Non-pigmented ciliary epithelial cell (primary cell): Measurements from ENCODE around the gene RHO.
"Not testable (repeated sequence)": the region's sequence is repeated elsewhere in the genome, so short reads cannot be mapped to it uniquely, and the experiment has no call there.

ENCODE experiments used
- DNase-seq: peaks from one replicate; pipeline ENCODE4 v3.0.0-alpha.2; 2010; ENCODE audit warnings: low read depth

RHO gene

DNA sequence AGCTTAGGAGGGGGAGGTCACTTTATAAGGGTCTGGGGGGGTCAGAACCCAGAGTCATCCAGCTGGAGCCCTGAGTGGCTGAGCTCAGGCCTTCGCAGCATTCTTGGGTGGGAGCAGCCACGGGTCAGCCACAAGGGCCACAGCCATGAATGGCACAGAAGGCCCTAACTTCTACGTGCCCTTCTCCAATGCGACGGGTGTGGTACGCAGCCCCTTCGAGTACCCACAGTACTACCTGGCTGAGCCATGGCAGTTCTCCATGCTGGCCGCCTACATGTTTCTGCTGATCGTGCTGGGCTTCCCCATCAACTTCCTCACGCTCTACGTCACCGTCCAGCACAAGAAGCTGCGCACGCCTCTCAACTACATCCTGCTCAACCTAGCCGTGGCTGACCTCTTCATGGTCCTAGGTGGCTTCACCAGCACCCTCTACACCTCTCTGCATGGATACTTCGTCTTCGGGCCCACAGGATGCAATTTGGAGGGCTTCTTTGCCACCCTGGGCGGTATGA is at the start of gene RHO:
Gene RHO (plus strand): TSS at position 51 of the 512 bp plus-strand sequence. CDS start 95 bp downstream, at position 146.
- DNase-seq, result no peak

DNA sequence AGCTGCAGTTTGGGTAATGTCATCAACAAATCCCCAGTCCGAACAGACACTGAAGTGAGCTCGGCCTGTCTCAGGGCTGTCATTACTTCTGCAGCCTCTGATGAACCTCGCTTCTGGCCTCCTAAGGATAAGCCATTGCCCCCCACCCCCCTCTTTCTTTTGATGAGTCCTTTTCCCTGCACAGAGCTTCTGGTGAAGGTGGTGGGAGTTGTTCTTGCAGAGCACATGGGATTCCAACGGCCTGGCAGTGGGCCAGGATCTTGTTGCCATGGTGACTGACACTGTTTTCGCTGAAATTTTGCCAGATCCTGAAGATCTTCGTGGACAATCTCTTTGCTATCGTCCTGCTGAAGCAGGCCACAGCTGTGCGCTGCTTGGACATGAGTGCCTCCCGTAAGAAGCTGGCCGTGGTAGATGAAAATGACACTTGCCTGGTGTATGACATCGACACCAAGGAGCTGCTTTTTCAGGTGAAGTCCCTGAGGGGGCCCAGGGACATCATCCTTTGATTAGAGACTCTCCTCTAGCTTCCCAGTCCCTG is 47.1 kb upstream of the RHO start:
- not testable (repeated sequence) for DNase-seq

DNA sequence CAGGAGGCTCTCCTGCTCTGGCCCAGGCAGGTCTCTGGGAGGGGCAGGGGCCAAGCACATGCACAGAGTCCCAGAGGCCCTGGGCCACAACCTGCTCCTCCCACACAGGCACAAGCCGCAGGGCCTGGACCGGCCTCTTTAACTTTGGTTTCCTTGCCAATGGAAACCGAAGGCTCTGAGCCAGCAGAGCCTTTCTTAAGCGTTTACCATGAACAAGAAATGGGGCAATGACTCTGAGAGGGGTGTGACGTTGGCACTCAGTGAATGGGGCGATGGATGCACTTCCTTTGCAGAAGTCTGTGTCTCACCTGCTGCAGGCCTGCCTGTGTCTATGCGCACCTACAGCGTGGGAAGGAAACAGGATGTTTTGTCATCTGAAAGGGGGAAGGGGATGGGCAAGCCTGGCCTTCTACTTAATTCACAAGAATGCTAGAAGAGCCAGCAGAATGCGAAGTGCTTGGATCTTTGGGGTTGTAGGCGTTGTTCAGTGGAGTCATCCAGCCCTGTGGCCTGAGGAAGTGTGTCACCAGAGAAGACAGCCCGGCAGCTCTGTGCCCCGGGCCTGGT is 46.6 kb upstream of the RHO start:
- DNase-seq, result no peak

DNA sequence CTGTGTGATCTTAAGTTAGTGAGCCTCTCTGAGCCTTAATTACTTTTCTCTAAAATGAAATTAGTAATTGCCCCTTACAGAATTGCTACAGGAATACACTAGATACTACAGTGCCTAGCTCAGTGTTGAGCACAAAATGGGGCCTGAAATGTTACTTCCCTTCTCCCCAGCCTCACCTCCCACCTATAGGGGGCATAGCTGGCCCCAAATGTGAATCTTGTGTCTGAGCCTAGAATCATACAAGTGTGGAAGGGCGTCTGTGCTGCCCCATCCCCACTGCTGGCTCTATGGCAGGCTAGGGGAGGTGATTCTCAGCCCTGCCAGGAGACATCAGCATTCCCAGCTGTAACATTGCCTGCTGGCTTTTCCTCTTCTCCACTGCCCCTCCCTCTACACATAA is 45.7 kb upstream of the RHO start:
- no peak for DNase-seq

DNA sequence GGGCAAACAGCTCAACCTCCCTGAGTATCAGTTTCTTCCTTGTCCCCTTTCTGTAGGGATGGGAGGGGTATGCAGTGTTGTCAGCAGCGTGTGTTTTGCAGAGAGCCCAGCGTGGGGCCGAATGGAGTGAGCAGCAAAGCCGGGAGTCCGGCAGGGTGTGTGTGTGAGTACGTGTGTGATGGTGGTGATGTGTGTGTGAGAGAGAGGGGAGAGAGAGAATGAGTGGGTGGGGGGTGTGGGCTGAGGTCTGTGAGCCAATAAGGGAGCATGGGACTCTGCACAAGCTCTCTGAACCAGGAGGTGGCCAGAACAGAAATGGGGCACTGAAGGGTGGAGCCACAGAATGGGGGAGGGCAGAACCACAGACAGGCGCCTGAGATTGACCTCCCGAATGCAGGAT is 44.6 kb upstream of the RHO start:
- no peak for DNase-seq

DNA sequence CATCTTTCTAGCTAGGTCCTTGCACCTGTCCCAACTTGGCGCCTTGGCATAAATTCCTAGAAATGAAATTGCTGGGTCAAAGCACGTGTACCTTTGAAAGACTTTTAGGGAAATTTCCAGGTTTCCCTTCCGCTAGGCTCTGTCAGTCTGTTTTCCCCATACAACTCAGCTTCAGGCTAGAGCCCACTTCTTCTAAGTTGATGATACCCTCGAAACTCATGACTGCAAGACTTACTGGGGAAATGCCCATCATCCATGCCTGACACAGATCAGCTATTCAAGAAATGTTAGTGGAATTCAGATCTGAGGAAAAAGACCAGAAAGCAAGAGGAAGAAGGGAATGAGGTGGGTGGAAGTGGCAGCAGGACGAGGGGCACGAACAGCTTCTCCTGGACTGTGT is 43.3 kb upstream of the RHO start:
- not testable (repeated sequence) for DNase-seq

DNA sequence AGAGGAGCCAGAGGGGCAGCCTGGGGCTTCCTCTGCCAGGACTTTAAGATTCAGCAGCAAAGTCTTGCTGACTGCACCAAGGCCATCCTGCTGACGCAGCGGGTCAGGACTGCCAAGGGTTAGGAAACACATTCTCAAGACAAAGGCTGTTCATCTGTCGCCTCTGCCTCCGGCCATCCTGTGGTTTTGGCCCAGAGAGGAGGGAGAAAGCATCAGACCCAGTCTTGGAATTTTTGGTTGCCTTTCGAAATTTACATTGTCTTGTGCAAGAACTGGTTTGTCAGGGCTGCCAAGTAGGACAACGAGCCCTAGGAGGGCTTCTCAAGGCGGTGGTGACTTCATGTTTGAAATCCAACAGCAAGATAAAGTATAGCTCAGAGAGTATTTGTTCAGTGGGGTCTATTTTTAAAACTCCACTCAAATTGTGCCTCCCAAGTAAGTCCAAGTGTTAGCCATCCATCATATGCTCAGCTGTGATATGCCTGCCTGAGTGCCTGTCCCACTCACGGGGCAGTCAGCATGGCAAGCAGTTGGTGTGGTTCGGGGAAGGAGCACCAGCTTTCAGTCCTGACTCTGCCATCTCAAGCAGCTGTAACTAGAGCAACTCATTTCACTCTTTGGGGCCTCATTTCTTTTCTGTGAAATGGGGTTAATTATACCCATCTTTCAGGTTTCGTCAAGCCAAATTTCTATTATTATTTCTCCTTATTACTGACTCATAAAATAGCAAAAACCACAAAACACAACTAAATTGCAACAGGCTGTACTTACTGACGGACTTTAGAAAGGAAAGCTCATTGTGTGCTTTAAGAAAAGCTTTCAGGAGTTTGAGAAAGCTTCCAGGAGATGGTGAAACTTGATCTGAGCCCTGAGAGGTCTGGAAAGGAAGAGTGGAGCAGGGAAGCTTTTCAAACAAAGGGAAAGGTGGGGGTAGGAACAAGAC is 42.4 kb upstream of the RHO start:
- no peak for DNase-seq

DNA sequence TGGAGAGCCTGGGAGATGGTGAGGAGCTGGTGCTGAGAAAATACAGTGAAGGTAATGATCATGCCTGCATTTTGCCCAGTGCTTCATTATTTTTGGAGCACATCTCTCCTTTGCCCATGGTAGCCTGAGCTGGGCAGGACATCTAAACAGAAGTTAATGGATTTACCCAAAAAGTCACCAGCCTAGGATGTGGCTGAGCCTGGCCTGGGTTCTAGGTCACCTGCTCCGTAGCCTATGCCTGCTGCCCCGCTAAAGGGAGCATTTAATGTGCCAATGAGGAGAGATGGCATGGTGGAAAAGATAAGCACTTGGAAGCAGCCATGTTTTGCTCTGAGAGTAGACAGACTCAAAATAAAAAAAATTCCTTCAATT is 41.8 kb upstream of the RHO start:
- no peak for DNase-seq

DNA sequence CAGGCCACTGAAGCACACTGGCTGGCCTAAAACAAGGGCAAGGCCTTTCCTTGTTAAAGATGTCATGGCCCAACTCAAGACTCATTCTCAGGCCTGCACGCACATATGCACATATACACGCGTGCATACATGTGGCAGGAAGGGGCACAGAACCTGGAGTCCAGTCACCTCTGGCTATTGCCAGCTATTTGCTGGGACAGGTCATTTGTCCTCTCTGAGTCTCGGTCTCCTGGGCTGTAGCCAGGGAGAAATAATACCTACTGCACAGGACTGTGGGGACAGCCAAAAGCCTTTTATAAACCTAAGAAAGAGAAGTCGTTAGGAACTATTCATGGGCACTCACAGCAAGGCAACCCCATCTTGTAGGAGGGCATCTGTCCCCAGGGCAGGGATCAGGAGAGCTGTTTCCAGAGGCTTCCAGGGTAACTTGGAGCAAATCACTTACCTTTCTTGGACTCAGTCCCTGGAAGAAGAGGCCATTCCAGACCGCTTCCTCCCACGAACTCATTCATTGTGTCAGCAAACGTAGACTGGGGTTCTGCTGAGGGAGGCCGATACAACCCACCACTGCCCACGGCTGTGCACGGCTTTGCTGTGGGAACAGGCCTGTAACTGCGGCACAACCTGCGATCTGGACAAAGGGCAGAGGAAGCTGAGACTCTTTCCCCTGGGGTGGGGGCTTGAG is 41.1 kb upstream of the RHO start:
- DNase-seq, result no peak

DNA sequence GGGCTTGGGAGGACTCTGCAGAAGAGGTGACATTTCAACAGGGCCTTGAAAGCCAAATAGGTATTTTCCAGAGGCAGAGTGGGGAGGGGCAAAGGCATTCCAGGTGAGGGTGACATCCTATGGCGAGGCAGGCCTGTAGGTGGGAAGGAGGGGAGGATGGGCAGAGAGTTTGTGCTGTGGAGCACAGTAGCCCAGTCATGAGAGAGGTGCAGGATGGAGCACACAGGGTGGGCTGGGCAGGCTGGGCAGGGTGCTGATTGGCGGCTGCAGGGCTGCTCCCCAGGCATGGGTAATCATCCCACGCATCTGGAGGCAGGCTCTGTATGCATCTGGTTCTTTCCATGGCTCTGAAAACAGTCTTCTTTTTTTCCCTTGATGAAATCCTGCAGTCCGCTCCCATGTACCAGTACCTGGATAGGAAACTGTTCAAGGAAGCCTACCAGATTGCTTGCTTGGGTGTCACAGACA is 40.5 kb upstream of the RHO start:
- DNase-seq, result not testable (repeated sequence)

DNA sequence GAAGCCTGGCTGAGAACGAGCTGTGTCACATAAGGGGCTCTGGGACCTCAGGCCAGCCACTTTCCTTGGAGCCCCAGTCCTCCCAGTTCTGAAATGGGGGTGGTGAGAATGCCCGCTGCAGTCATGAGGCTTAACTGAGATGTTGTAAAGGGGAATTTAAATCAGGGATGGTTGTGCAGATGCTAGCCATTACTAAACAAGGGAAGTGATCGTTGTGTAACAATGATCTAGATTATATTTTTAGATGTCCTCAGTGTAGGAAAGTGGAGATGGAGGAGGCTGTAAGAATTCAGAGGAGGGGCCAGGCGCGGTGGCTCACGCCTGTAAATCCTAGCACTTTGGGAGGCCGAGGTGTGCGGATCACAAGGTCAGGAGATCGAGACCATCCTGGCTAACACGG is 39.2 kb upstream of the RHO start:
- not testable (repeated sequence) for DNase-seq

DNA sequence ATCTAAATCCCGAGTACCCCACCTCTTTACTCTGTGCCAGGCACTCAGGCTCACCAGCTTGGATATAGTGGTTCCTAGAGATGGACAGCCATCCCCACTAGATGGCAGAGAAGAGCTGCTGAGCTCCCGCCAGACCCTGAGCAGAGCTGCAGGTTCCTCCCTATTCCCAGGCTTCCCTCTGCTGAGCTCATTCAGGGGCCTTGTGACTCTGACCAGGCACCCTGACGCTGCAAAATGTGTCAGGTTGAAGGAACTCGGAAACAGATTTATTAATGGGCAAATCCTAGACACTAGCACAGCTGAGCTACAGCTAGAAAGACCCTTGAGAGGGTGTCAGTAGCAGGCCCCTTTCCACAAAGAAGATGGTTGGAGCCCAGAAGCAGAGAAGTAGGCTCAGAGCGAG is 38.2 kb upstream of the RHO start:
- DNase-seq, result peak; percentile 90

DNA sequence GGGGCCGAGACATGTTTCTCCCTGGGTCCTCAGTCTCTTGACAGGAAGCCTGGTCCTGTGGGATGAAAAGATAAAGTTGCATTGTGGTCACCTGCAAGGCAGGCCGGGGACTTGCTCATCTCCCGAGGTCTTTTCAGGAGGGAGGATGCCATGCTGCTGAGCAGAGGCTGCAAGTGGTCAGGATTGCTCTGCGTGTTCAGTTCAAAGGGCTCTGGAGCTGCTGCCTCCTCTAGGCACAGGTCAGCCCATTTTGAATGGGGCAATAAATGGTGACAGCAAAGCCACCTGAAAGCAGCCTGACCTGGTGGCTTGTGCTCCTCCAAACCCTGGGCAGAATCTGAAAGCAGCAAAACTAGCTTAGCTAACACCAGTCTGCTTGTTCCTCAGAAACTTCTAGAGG is 37.4 kb upstream of the RHO start:
- DNase-seq, result not testable (repeated sequence)

DNA sequence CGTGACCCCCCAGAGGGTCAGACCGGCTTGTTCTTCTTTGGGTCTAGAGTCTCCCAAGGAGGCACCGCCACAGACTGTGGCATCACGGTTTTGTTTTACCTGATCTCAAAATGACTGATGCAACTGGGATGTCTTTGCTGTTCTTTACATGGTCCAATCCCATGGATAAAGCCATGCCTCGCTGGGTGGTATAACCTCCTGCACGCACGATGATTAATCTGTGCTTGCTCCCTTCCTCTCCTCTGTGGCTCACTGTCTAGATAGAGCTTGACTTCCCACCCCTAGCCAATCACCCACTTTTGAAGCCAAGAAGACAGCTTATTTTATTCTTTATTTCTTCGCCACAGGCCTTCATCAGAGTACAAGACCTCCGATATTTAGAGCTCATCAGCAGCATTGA is 36.6 kb upstream of the RHO start:
- DNase-seq, result peak; percentile 35

DNA sequence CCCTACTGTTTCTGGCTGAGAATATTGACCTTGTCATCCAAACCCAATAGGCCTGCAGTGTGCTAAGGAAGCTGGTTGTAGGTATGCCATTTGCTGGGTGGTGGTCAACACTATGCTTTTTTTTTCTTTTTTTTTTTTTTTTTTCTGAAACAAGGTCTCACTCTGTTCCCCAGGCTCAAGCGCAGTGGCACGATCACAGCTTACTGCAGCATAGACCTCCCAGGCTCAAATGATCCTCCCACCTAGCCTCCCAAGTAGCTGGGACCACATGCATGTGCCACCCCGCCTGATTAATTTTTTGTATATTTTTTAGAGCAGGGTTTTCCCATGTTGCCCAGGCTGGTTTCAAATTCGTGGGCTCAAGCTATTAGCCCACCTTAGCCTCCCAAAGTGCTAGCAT is 35.7 kb upstream of the RHO start:
- DNase-seq, result no peak

DNA sequence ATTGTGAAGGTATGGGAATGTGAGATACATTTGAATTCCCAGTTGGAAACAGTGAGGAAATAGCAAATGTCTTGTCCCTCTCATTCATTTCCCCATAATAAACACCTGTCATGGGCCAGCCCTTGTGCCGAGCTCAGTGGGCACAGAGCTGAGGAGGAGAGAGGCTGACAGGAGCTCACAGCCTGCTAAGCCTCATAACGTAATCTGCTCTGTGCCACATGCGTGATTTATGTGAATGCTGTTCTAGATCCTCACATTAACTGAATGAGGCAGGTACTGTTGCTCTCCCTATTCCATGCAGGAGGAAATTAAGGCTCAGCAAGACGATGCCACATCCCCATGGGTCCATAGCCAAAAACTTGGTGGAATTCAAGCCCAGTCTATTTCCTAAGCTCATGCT is 35.2 kb upstream of the RHO start:
- no peak for DNase-seq

DNA sequence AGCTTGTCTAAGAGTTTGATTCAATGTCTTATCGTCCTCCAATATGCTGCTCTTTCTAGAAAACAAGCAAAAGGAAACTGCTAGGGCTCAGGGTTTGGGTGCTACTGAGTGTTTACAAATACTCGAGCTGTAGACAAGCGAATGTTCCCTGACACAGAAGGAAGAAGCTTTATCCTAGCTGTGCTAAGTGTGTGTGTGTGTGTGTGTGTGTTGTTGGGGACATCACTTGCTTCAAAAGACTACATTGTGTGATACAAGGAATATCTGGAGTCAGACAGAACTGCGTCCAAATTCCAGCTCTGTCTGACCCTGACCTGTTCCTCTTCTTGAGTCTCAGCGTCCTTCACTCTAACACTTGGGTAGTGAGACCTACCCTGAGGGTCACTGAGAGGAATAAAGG is 33.9 kb upstream of the RHO start:
- DNase-seq, result not testable (repeated sequence)

DNA sequence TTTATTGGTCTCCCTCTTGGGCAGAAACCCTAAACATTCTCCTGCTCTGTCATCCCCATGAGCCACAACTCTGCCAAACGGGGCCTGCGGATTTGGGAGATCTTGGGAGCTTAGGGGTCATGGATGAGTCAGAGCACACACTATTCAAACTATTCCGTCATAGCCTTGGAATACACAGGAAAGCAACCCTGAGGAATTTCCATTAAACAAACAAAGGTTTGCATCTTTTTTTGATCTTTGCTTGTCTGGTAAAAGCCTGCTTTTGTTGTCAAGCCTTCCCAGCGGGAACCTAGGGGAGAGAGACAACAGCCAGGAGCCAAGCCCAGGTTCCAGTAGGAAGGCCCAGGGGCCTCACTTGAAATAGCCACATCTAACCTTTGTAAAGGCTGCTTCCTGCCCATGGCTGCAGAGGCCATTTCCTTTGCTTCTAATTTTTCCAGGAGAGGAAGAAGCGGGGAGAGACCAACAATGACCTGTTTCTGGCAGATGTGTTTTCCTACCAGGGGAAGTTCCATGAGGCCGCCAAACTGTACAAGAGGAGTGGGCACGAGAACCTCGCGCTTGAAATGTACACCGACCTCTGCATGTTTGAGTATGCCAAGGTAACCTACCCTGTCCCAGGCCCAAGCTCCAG is 33.3 kb upstream of the RHO start:
- DNase-seq, result peak; percentile 31

DNA sequence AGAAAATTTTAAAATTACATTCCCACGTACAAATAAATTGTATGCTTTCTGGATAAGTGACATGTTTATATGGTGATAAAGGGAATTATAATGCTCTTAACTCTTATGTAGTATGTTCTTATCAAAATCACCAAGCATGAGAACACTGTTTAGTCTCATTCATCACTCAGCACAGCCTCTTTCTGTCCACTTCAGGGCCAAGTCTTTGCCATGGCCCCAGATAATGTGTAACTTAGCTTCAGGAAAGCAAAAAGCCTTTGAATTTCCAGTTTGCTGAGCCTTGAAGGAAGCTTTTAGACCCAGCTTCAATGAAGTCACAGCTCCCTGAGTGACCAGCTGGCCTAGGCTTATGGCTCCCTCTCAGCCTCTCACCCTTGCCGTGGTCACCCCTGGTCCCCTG is 30.6 kb upstream of the RHO start:
- not testable (repeated sequence) for DNase-seq

DNA sequence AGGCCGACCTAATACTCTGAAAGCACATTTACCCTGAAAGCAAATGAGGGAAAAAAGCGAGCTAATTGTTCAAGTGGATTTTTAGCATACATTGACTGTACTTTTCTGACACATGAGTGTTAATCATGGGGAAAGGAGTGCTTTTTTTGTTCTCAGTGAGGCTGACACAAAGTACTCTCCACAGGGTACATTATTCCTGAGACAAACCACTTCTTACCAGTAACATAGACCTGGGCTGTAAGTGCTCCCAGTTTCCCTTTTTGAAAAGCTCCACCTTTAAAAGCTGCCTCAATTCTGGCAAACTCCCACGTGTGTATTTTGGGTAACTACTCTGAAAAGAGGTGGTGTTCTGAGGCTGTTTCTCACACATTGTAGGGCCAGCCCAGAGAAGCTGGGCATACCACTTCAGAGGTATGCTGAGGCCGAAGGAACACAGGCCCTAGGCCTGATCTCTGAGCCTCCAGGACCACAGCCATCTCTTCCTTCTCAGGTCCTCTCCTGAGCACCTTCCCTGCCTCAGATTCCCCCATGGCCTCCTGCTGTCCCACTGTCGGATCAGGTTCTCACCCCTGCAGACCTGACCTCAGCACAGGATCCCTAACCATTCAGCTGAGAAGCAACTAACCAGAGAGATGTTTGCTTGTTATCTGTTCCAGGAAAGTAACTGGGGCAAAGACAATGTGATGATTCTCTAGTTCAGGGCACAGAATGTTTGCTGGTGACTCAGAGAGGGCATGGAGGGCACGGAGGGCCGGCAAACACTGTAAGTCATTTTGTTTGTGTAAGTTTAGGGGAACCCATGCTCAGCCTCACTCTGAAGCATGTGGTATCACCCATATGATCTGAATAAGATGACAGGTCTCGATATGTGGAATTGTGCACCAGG is 29.6 kb upstream of the RHO start:
- DNase-seq, result not testable (repeated sequence)
